K562 (cell line): Measurements from ENCODE around the gene PRPSAP2.

Experiments used
- ZBTB8A ChIP-seq: fragments of 450-650 bp; IDR thresholded peaks from 2 replicates; pipeline ENCODE4 v1.6.1; 2018; ENCODE audit warnings: mild to moderate bottlenecking, moderate library complexity; ENCODE audit not compliant: partially characterized antibody
- ZNF143 ChIP-seq: sonication (generic); formaldehyde crosslinking; IDR thresholded peaks from 2 replicates; pipeline ENCODE4 v1.9.0; 2022; ENCODE audit warnings: mild to moderate bottlenecking, missing genetic modification reagents

DNA sequence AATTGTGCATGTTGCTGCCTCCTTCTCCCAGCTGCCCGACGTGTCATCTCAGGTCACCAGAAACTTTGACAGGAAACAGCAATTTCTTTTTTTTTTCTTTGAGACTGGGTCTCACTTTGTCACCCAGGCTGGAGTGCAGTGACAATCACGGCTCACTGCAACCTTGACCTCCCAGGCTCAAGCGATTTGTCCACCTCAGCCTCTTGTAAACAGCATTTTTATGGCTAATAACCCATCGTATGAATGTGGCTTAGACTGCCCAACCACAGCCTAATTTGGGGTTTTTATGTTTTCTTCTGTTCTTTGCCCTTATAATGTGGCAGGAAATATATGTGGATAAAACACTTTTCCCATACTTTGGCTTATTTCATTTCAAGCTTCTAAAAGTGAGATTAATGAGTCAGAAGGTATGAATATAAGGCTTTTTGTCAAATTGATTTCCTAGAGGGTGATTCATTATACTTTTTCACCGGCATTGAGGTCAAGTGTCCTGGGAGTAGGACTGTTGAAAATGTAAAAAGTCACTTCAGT, 63.0 kb downstream of the PRPSAP2 start:
- TF ChIP-seq ZNF143 (CRISPR knock-in tag) (no peak), ZBTB8A (no peak)
